ENCODE results near the gene NPBWR2. TPM values are rescaled to one million over a fixed set of nuclear protein-coding genes. Genes with fewer than 3 reads are reported as not detected.

NPBWR2 gene
- total and polyA plus RNA-seq, 9 of the 15 experiments (the other 6 are each of a cell fraction or from before 2014, with no cell fraction given) = not detected

- POLR2A ChIA-PET = interaction anchor here (0.6 to 1.3 kb wide), 3 partner anchors 10 to 414 kb away, joined by 3 to 4 read pairs (median 3); no protein-coding TSS in a partner anchor
- H3K4me1 ChIP-seq (replicated peaks in 1 of 2; ENCODE audit: control insufficient read depth in 2 of 2, insufficient read depth in 2 of 2, low read length in 2 of 2) = peaks cover 0 to 30% of the 10 kb centered on the region in 2 experiments; a peak in 3 of 5 replicates
- H3K9me3 ChIP-seq (replicated peaks; ENCODE audit: control insufficient read depth, insufficient read depth, low read depth, low read length) = no peaks in the 10 kb centered on the region
- CTCF ChIA-PET (ENCODE audit: low intra/inter-chr PET ratio) = no interaction called here
- H2AFZ ChIP-seq (ENCODE audit: low read depth, low read length) = no peak overlapping the region
- no peaks in the 10 kb centered on the region for H3K36me3 ChIP-seq (ENCODE audit: control insufficient read depth, insufficient read depth, low read length)
- no peak overlapping the region for H3K4me2 ChIP-seq (ENCODE audit: insufficient read depth, low read length)
- H4K20me1 ChIP-seq (replicated peaks; ENCODE audit: control insufficient read depth, insufficient read depth, low read length) = peaks cover 8% of the 10 kb centered on the region; the same call in 1 of the 2 replicates
- peaks cover 38 to 69% of the 10 kb centered on the region in 2 experiments for H3K27me3 ChIP-seq (ENCODE audit: control insufficient read depth in 2 of 2, insufficient read depth in 2 of 2, low read length in 2 of 2)
- 5% methylated on average over 14 of the region's 14 CpGs for WGBS (ENCODE audit: insufficient coverage, low coverage, missing lambda C conversion rate)
- no peak for DNase-seq (ENCODE audit: extremely low read depth in 1 of 4, low spot score in 3 of 4)
- H3K9me1 ChIP-seq (ENCODE audit: control insufficient read depth, insufficient read depth, low read length) = no peaks in the 10 kb centered on the region
- intact Hi-C loops (cut with micrococcal nuclease) (no loop called here), in situ Hi-C loops (cut with MboI) (no loop called here)
- no TSS peak for BruUV-seq (replicated peaks)
- FAIRE-seq = no peak
- ATAC-seq = no peak
- no peak overlapping the region for H3K27ac ChIP-seq (ENCODE audit: extremely low read depth, low read depth, low read length)
- H3K9ac ChIP-seq (ENCODE audit: insufficient read depth in 1 of 2, low read depth in 2 of 2, low read length in 2 of 2) = peak overlapping the region in 1 of 2 experiments; percentile 33; a peak in 1 of 4 replicates
- TF ChIP-seq ZNF740 (CRISPR knock-in tag; IDR thresholded peaks at IDR 0.05) (0 out of 2 replicates have a peak, but pooled peaks have one; percentile 50), ZNF740 (tag; IDR thresholded peaks at IDR 0.05) (no peak), ZZZ3 (IDR thresholded peaks at IDR 0.05) (no peak)
- no peak overlapping the region for H3K4me3 ChIP-seq
- H3K79me2 ChIP-seq (ENCODE audit: control insufficient read depth, insufficient read depth, low read length) = no peaks in the 10 kb centered on the region
Observed at GRCh38 chr20:64099880-64100565, 7.3 kb downstream of the NPBWR2 start.
